Naive thymus-derived CD4-positive, alpha-beta T cell (primary cell): ENCODE data around the gene ANKRD44. TPM values are rescaled to one million over a fixed set of nuclear protein-coding genes. Genes with fewer than 3 reads are reported as not detected.

Experiments
- ATAC-seq: fragments of 150-1000 bp; cut with Tn5 transposase; 2 replicates; pipeline ENCODE4 v1.10.0; 2021; ENCODE audit warnings: mild to moderate bottlenecking, moderate library complexity
- CTCF ChIA-PET: fragments of 350-600 bp; sonication (Branson Sonifier 250); formaldehyde crosslinking; loops from one replicate; lab custom pipeline; 2021; ENCODE audit warnings: antibody characterized with exemption; lab: Charles Lee
- POLR2A ChIA-PET: fragments of 350-600 bp; sonication (Branson Sonifier 250); formaldehyde crosslinking; loops from one replicate; lab custom pipeline; 2021; ENCODE audit warnings: antibody characterized with exemption, inconsistent platforms; lab: Charles Lee
- DNase-seq, 9 donors: peaks; one replicate each; pipeline versions ENCODE4 v3.0.0 to v3.0.0-alpha.2; 2020 to 2022; ENCODE audit warnings: mixed read lengths in 1 of 9
- H3K27ac ChIP-seq: one replicate; pipeline ENCODE4 v1.7.0; 2013; ENCODE audit warnings: mild to moderate bottlenecking, low read depth, low read length, moderate library complexity
- H3K27me3 ChIP-seq, 2 donors: one replicate each; pipeline ENCODE4 v1.7.0; 2013; ENCODE audit warnings: low read length in 2 of 2, mild to moderate bottlenecking in 2 of 2, moderate library complexity in 2 of 2; ENCODE audit not compliant: control insufficient read depth in 2 of 2, insufficient read depth in 2 of 2
- H3K36me3 ChIP-seq, 3 experiments: 1 replicate in 2 of 3; 2 replicates in 1 of 3; pipeline ENCODE4 v1.7.0; 2013; ENCODE audit warnings: low read length in 3 of 3, mild to moderate bottlenecking in 3 of 3, moderate library complexity in 1 of 3; ENCODE audit not compliant: insufficient read depth in 3 of 3, control insufficient read depth in 2 of 3
- H3K4me1 ChIP-seq, 2 donors: one replicate each; pipeline ENCODE4 v1.7.0; 2013; ENCODE audit warnings: low read length in 2 of 2, mild to moderate bottlenecking in 2 of 2, moderate library complexity in 1 of 2; ENCODE audit not compliant: control insufficient read depth in 2 of 2, insufficient read depth in 2 of 2
- H3K4me3 ChIP-seq: 2 replicates; pipeline ENCODE4 v1.7.0; 2013; ENCODE audit warnings: mild to moderate bottlenecking, low read length
- H3K9me3 ChIP-seq, 3 experiments: 1 replicate in 2 of 3; 2 replicates in 1 of 3; pipeline ENCODE4 v1.7.0; 2013; ENCODE audit warnings: low read length in 3 of 3; ENCODE audit not compliant: control insufficient read depth in 2 of 3
- H3K27ac Mint-ChIP-seq, 9 donors: one replicate each; pipeline ENCODE4 v1.8.0; 2020 to 2022; ENCODE audit warnings: mixed read lengths in 9 of 9, mild to moderate bottlenecking in 8 of 9, moderate library complexity in 5 of 9, inconsistent platforms in 2 of 9
- H3K27me3 Mint-ChIP-seq, 5 donors: one replicate each; pipeline ENCODE4 v1.8.0; 2021 to 2022; ENCODE audit warnings: mixed read lengths in 5 of 5, mild to moderate bottlenecking in 1 of 5
- H3K36me3 Mint-ChIP-seq, 5 donors: one replicate each; pipeline ENCODE4 v1.8.0; 2020 to 2022; ENCODE audit warnings: mixed read lengths in 5 of 5, mild to moderate bottlenecking in 3 of 5, inconsistent platforms in 1 of 5
- H3K4me1 Mint-ChIP-seq, 7 donors: one replicate each; pipeline ENCODE4 v1.8.0; 2020 to 2022; ENCODE audit warnings: mixed read lengths in 7 of 7, mild to moderate bottlenecking in 3 of 7, inconsistent platforms in 1 of 7
- H3K4me3 Mint-ChIP-seq, 10 donors: one replicate each; pipeline ENCODE4 v1.8.0; 2020 to 2022; ENCODE audit warnings: mild to moderate bottlenecking in 10 of 10, mixed read lengths in 10 of 10, moderate library complexity in 6 of 10, inconsistent platforms in 2 of 10
- H3K9me3 Mint-ChIP-seq, 11 donors: one replicate each; pipeline ENCODE4 v1.8.0; 2020 to 2022; ENCODE audit warnings: mixed read lengths in 11 of 11, mild to moderate bottlenecking in 4 of 11, inconsistent platforms in 1 of 11, moderate library complexity in 1 of 11
- intact Hi-C, 2 donors: fragments of 100-400 bp; cut with micrococcal nuclease; formaldehyde crosslinking; loops; one replicate each; pipeline ENCODE4 v1.15.1; 2023
- polyA plus RNA-seq, 2 donors: library from polyadenylated mRNA; unstranded; fragments of 300-500 nt; fragmentation: Illumina TruSeq; gene quantifications; one replicate each; pipeline ENCODE4 v1.2.3, GENCODE V29; 2021
- total RNA-seq, 6 experiments: library from RNA in 5 of 6; stranded (reverse) in 5 of 6; gene quantifications; 1 replicate in 5 of 6; 2 replicates in 1 of 6; pipeline ENCODE4 v1.2.3 and lab custom pipeline; 2021 to 2026

Gene ANKRD44
- total and polyA plus RNA-seq, 7 experiments from 2014 or later = 88.6 to 296 (median 235) TPM

- H3K27me3 Mint-ChIP-seq = no peaks in the 10 kb centered on the region
- Histone ChIP-seq H3K4me1 (peaks cover 79 to 92% of the 10 kb centered on the region in 2 donors), H3K27ac (peak overlapping the region; percentile 82), H3K27me3 (no peaks in the 10 kb centered on the region), H3K4me3 (peak overlapping the region; percentile 24), H3K36me3 (peaks cover 0 to 11% (median 0%) of the 10 kb centered on the region in 3 experiments), H3K9me3 (no peaks in the 10 kb centered on the region)
- H3K36me3 Mint-ChIP-seq = peaks cover 14 to 37% (median 28%) of the 10 kb centered on the region in 5 donors
- H3K4me1 Mint-ChIP-seq = peaks cover 67 to 98% (median 91%) of the 10 kb centered on the region in 7 donors
- peak overlapping the region; percentile 93 to 100 (median 98) for H3K27ac Mint-ChIP-seq
- peak overlapping the region; percentile 51 to 87 (median 77) for H3K4me3 Mint-ChIP-seq
- POLR2A ChIA-PET = interaction anchor here (0.7 to 14.4 kb wide), 20 partner anchors 5 to 121 kb away, joined by 3 to 254 read pairs (median 5); partner anchors contain the start of gene ANKRD44
- intact Hi-C loops = loop anchor here (1.0 to 10.0 kb wide), 6 partner anchors 11 to 299 kb away; partner anchors contain the start of genes ANKRD44 (in 1 of the 2) and HSPE1 (in 1 of the 2)
- CTCF ChIA-PET = interaction anchor here (0.7 to 3.0 kb wide), 17 partner anchors 7 to 122 kb away, joined by 3 to 19 read pairs (median 3); partner anchors contain the start of gene ANKRD44
- H3K9me3 Mint-ChIP-seq = peaks cover 0 to 4% (median 0%) of the 10 kb centered on the region in 11 donors
- peak; percentile 35 to 92 (median 89) for DNase-seq
- ATAC-seq = peak; percentile 92
Observed at GRCh38 chr2:197205585-197206215, 104.9 kb downstream of the ANKRD44 start.

- Histone ChIP-seq H3K27ac (peak overlapping the region; percentile 82), H3K4me3 (no peak overlapping the region), H3K36me3 (peaks cover 0 to 11% (median 0%) of the 10 kb centered on the region in 3 experiments), H3K9me3 (no peaks in the 10 kb centered on the region), H3K4me1 (peaks cover 79 to 92% of the 10 kb centered on the region in 2 donors), H3K27me3 (no peaks in the 10 kb centered on the region)
- CTCF ChIA-PET = interaction anchor here (0.7 to 3.0 kb wide), 10 partner anchors 11 to 123 kb away, joined by 3 to 19 read pairs (median 5); partner anchors contain the start of gene ANKRD44
- H3K27ac Mint-ChIP-seq = peak overlapping the region; percentile 93 to 100 (median 98)
- H3K36me3 Mint-ChIP-seq = peaks cover 14 to 37% (median 32%) of the 10 kb centered on the region in 5 donors
- peak overlapping the region; percentile 51 to 87 (median 77) for H3K4me3 Mint-ChIP-seq
- POLR2A ChIA-PET = interaction anchor here (0.7 to 14.4 kb wide), 16 partner anchors 5 to 122 kb away, joined by 3 to 254 read pairs (median 6); partner anchors contain the start of gene ANKRD44
- peaks cover 0 to 4% (median 0%) of the 10 kb centered on the region in 11 donors for H3K9me3 Mint-ChIP-seq
- peaks cover 65 to 98% (median 91%) of the 10 kb centered on the region in 7 donors for H3K4me1 Mint-ChIP-seq
- ATAC-seq = no peak
- intact Hi-C loops = loop anchor here in 1 of 2 donors (10.0 kb wide), 1 partner anchor 300 kb away; the partner anchor contains the start of gene HSPE1
- no peaks in the 10 kb centered on the region for H3K27me3 Mint-ChIP-seq
- no peak for DNase-seq
Observed at GRCh38 chr2:197204519-197205250, 105.9 kb downstream of the ANKRD44 start.

DNA sequence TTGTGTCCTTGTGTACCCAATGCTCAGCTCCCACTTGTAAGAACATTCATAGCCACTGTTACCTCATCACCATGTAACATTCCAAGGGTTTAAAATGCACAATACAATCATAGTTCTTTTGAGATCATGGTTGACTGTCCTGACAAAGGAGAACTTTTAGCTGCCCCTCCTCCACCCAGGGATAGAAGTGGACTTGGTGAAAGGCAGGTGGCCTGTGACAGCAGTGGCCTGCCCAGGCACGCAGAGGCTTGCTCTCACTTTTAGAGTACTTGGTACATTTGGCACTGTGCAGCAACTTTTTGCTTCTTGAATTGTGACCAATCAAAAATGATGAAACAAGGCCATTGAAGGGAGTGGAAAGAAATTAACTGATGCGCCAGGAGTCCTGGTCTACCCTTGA, 108.7 kb downstream of the ANKRD44 start:
- H3K27me3 ChIP-seq = no peaks in the 10 kb centered on the region
- Mint-ChIP-seq H3K4me3 (peak overlapping the region; percentile 58 to 100 (median 82)), H3K4me1 (peaks cover 59 to 98% (median 86%) of the 10 kb centered on the region in 7 donors), H3K36me3 (peaks cover 17 to 44% (median 38%) of the 10 kb centered on the region in 5 donors), H3K27me3 (peaks cover 0 to 3% (median 0%) of the 10 kb centered on the region in 5 donors), H3K9me3 (peaks cover 0 to 13% (median 0%) of the 10 kb centered on the region in 11 donors), H3K27ac (peak overlapping the region; percentile 86 to 100 (median 98))
- no peak overlapping the region for H3K4me3 ChIP-seq
- peaks cover 0 to 11% (median 0%) of the 10 kb centered on the region in 3 experiments for H3K36me3 ChIP-seq
- intact Hi-C loops = loop anchor here in 1 of 2 donors (10.0 kb wide), 1 partner anchor 303 kb away; the partner anchor contains the start of gene HSPE1
- H3K9me3 ChIP-seq = no peaks in the 10 kb centered on the region
- CTCF ChIA-PET = interaction anchor here (1.0 kb wide), 1 partner anchor 112 kb away, joined by 4 read pairs; no protein-coding TSS in a partner anchor
- DNase-seq (peak in 1 of 9 donors; percentile 23), ATAC-seq (no peak)
- peaks cover 77 to 83% of the 10 kb centered on the region in 2 donors for H3K4me1 ChIP-seq
- POLR2A ChIA-PET = interaction anchor here (1.2 to 13.1 kb wide), 8 partner anchors 9 to 106 kb away, joined by 3 to 254 read pairs (median 5); partner anchors contain the start of gene ANKRD44
- H3K27ac ChIP-seq = peak overlapping the region; percentile 81

DNA sequence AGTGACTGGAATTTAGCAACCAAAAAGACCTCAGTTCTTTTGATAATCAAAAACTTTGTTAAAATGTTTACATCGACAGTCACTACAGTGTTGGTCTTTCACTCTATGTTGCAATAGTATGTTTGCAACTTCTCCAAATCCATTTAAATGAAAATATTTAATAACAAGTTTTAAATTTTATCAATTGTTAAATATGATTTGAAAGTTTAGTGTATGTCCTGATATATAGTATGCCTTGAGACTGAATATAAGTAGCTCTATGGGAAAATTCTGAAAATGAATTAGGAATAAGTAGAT, 109.9 kb downstream of the ANKRD44 start:
- Mint-ChIP-seq H3K36me3 (peaks cover 17 to 42% (median 38%) of the 10 kb centered on the region in 5 donors), H3K4me3 (peak overlapping the region; percentile 79 to 100 (median 89)), H3K4me1 (peaks cover 61 to 98% (median 86%) of the 10 kb centered on the region in 7 donors), H3K9me3 (peaks cover 0 to 11% (median 0%) of the 10 kb centered on the region in 11 donors), H3K27me3 (peaks cover 0 to 3% (median 0%) of the 10 kb centered on the region in 5 donors), H3K27ac (peak overlapping the region; percentile 93 to 100 (median 98))
- peaks cover 0 to 11% (median 0%) of the 10 kb centered on the region in 3 experiments for H3K36me3 ChIP-seq
- no peak overlapping the region for H3K4me3 ChIP-seq
- no peaks in the 10 kb centered on the region for H3K9me3 ChIP-seq
- ATAC-seq (no peak), DNase-seq (no peak)
- CTCF ChIA-PET = interaction anchor here (2.4 kb wide), 1 partner anchor 10 kb away, joined by 9 read pairs; no protein-coding TSS in a partner anchor
- peak overlapping the region; percentile 81 for H3K27ac ChIP-seq
- POLR2A ChIA-PET = interaction anchor here (0.8 to 13.1 kb wide), 8 partner anchors 10 to 127 kb away, joined by 3 to 254 read pairs (median 8); partner anchors contain the start of gene ANKRD44
- intact Hi-C loops = loop anchor here in 1 of 2 donors (10.0 kb wide), 1 partner anchor 304 kb away; the partner anchor contains the start of gene HSPE1
- peaks cover 77 to 84% of the 10 kb centered on the region in 2 donors for H3K4me1 ChIP-seq
- no peaks in the 10 kb centered on the region for H3K27me3 ChIP-seq

DNA sequence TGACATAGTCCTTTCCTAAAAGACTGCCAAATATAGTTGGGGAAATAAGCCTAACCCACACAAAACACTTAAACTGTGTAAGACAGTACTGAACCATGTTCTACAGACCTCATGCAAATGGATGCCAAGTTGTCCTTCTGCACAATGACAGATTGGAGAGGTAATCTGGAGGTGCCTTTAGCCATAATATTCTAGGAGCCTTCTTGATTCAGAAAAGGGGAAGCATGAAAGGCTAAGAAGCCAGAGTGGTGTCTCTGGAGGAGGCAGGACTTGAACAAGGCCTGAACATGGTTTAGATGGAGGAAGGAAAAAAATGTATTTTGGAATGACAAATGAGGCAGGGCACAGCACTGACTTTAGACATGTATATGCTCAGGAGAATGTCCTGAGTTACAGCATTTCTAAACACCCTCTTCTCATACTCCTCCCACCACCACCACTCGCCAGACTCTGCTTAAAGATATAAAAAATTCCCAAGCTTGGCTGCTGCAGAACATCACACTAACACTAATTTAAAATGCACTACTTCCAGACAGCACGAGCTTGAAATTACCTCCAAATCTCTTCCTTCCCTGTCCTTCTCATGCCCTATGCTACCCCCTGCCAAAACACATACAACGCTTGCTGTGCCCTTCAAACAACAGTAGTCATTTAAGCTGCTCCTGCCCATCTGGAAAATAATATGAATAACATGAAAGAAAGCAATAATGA, 110.4 kb downstream of the ANKRD44 start:
- peaks cover 77 to 85% of the 10 kb centered on the region in 2 donors for H3K4me1 ChIP-seq
- ChIA-PET CTCF (interaction anchor here (1.6 to 2.4 kb wide), 2 partner anchors 10 to 28 kb away, joined by 7 to 9 read pairs; no protein-coding TSS in a partner anchor), POLR2A (interaction anchor here (1.3 to 13.1 kb wide), 8 partner anchors 10 to 128 kb away, joined by 3 to 254 read pairs (median 12); partner anchors contain the start of gene ANKRD44)
- Mint-ChIP-seq H3K9me3 (peaks cover 0 to 11% (median 0%) of the 10 kb centered on the region in 11 donors), H3K4me3 (peak overlapping the region; percentile 79 to 100 (median 89)), H3K27ac (peak overlapping the region; percentile 93 to 100 (median 98)), H3K4me1 (peaks cover 60 to 98% (median 86%) of the 10 kb centered on the region in 7 donors), H3K27me3 (peaks cover 0 to 3% (median 0%) of the 10 kb centered on the region in 5 donors), H3K36me3 (peaks cover 17 to 46% (median 36%) of the 10 kb centered on the region in 5 donors)
- DNase-seq = no peak
- H3K36me3 ChIP-seq = peaks cover 0 to 11% (median 0%) of the 10 kb centered on the region in 3 experiments
- no peaks in the 10 kb centered on the region for H3K9me3 ChIP-seq
- H3K27me3 ChIP-seq = no peaks in the 10 kb centered on the region
- peak overlapping the region; percentile 50 for H3K4me3 ChIP-seq
- no peak for ATAC-seq
- peak overlapping the region; percentile 81 for H3K27ac ChIP-seq
- intact Hi-C loops = loop anchor here in 1 of 2 donors (10.0 kb wide), 1 partner anchor 305 kb away; the partner anchor contains the start of gene HSPE1
